ENCODE data around the gene CYB561D1.

CYB561D1 gene

DNA sequence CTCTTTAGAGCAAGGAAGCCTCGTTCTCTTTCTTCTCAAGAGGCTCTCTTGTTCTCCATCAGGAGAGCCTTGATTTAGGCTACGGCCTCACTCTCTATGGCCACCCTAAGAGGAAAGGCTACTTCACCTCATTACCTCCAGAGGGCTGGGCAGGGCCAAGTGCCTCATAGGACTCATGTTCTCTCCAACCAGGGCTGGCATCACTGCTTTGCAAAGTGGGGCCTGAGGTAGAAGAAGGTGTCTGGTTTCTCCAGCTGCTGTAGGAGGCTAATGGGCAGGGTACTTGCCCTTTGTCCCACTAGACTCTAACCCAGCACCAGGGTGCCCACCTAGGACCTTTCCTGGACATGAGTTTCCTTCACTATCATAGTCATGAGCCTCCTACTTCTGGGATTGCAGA is 12.2 kb upstream of the CYB561D1 start:
- DNase-seq, result no peak

DNA sequence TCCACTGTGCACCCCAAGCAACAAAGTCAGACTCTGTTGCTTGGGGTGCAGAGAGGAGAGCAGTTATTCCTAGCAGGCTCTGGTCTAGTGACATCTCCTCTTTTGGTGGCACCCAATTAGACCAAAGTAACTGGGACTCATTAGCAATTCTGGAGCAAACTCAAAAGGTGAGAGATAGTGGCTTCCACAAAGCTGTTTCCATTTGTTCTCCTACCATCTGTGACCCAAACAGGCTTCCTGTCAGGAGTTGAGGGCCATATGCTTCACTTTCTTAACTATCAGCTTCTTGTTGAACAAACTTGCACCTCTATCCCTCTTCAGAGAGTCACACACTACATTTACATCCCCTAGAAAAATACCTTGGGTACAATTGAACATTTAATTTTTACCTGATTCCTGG is 11.7 kb upstream of the CYB561D1 start:
- DNase-seq, result peak; percentile 8 to 56

DNA sequence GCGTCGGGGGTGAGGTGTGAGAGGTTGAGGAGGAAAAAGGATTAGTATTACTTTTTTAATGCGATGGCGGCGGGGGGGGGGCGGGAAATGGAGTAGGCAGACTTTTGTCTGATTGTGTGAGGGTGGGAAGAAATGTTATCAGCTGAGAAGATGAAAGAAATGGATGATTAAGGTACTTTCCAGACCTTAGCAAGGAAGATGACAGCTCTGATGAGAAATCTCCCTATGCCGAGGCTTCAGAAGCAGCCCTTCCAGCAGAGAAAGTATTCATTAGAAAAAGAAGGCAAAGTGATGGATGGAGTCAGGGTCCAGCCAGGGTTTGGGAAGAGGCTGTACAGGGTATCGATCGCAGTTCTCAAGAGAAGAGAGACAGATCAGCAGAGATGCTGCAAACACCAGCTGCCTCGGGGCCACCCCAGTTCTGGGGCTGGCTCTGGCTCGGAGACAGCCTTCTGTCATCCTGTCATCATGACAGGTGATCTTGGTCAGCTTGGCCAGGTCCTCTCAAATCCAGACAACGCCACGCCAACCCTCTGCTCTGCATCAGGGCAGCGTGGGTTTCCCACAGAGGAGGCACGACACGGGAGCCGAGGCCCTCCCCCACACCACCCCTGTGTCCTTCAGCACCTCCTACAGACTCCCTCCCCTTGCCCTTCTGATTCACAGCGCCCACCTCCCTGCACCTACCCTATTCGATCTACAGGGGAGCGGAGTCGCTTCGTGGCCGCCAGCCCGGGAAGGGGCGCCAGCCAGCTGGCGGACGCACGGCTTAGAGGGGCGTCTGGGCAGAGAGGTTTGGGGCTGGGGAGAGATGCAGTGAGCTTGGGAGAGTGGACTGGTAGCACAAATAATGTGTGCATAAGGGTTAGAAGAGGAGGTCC is 10.9 kb upstream of the CYB561D1 start:
- peak; percentile 55 to 88 for DNase-seq

DNA sequence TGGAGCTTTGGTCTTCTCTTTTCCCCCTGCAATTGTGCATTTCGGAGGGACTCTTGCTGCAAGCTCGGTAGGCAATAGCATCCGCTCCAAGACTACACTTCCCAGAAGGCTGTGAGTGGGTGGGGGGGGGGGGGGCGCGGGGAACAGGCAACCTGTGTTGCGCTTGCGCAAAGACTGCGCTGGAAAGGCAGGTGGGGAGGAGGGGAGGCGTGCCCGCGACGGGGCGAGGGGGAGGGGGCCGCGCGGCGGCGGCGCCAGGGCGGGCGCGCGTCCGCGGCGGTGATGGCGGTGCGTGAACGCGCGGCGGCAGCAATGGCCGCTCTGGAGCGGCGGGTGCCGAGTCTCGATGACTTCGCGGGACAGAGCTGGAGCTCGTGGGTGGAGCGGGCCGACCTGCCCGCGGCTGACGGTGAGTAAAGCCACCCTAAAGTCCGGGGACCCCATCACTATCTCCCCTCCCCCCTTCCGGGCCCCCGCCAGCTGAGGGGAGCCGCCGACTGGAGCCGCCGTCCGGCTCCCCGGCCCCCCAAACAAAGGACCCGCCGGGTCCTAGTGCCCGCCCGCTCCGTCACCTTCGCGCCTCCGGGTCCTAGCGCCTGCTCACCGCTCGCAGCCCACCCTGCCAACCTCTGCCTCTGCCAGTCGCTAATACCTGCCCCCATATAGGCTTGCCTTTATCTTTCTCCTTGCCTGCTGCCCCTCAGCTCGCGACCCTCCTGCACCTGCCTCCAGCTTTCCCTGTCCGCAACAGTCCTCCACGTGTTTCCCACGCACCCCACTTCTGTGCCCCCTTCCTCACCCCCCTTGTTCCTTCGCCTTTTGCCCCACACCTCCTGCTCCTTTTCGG is 10.0 kb upstream of the CYB561D1 start, which contains the start of gene ATXN7L2:
ATXN7L2 (plus strand) TSS at position 234 of the 847 bp plus-strand sequence; CDS start at position 283, 49 bp downstream.
- DNase-seq, result peak; percentile 73 to 88

DNA sequence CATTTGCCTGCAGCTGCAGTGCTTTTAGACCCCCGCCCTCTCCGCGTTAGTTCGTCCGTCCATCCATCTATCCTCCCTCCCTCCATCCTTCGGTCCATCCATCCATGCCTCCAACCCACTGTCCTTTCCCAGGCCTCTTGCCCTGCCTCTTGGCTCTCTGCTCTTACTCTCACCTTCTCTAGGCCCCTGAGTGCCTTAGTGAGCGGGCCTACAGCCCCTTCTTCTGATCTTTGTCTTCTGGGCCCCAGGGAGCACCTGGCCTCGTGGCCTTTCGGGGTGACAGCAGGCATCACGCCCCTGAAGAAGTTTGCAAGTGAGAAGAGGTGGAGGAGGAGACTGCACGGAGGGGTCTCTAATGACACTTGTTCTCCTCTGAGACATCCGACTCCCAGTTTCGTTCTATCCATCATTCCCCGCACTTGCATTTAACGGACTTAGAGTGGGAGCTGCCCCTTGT is 9.3 kb upstream of the CYB561D1 start:
- DNase-seq, result no peak

DNA sequence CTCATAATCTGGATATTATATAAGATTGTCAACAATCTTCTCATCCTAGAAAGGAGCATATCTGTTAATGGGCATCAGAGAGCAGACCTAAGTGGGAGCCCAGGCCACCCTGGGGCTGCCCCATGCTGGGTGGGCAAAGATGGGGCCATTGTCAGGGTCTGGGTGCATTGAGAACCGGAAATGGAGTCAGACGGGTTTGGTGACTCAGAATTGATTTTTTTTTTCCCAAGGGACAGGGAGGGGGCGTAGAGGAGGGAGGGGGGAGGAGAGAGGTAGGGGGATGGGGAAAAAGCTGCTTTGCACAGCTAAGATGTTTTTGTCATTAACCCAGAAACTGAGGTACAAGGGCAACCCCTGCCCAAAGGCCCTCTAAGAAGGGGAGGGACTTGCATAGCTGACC is 8.9 kb upstream of the CYB561D1 start:
- no peak for DNase-seq

DNA sequence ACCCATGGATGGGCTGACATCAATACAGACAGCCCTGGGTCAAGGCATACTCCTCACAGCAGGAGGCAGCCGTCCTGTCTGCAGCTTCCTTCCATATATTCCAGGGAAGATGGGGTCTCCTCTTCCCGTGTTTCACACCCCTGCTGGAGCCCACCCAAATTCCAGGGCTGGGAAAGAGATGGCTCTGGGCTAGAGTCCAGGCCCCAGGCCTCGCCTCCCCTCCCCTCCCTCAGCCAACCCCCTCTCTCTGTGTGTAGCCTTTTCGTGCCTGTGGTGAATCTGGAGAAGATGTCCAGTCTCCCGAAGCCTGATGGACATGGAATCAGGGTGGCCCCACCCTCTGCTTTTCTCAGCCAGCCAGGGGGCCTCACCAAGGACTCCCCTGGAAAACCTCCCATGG is 6.6 kb upstream of the CYB561D1 start:
- no peak for DNase-seq

DNA sequence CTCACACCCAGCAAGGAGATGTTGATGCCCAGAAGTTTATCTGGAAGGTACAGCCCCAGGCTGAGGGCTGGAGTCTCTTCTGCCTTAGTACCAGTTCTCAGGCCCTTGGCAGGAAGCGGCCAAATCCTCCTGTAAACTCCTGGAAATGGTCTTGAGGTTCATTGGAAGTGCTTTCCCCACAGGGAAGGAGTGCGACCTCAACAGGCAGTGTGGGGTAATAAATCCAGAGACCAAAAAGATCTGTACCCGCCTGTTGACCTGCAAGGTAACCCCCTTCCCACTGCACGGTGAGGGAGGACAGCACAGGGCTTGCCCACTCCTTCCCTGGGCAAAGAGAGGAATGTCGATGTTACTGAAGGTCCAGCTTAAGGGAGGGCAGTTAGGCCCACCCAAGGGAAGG is 5.7 kb upstream of the CYB561D1 start:
- no peak for DNase-seq

DNA sequence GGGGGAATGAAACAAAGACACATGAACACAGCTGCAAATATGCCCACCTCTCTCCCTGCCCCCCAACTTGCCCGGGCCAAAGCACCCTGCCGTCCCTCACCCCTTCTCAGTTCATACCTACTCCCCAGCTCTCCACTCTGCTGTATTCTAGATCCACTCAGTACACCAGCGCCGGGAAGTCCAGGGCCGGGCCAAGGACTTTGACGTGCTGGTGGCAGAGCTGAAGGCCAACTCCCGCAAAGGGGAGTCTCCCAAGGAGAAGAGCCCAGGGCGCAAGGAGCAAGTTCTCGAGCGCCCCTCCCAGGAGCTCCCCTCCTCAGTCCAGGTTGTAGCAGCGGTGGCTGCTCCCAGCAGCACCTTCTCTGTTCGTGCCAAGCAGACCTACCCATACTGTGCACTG is 5.2 kb upstream of the CYB561D1 start:
- DNase-seq, result no peak

DNA sequence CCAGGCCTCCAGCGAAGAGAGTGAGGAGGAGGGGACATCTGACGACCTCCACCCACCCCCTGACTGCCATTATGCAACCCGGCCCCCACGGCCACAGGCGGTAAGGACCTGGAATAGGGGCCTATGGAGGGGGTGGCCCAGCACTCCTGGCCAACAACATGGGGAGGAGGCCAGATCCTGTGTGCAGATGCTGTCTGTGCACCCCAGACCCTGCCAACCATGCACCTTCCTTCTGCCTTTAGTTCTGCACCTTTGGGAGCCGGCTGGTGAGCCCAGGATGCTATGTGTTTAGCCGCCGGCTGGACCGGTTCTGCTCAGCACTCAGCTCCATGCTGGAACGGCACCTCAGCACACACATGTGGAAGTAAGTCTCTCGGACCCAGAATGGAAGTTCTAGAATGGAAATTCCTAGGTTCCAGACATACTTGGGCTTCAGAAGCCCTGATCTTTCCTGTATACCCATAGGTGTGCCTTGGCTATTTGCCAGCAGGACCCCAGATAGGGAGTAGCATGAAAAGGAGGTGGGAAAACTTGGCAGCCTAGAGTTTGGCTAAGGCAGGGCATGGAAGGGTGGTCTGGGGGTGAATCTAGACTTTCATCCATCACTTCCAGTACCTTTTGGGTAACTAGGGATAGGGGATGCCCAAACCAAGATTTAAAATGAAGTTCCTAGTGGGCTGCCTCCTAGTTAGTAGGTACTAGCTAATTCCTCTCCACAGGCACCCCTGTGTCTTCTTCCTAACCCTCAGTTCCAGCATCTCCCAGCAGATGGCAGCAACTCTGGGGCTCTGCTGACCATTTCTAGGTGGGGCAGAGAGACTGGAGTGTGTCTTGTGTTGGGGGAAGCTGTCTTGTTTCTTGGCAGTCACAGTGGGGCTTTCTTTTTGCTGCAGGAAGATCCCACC is 3.6 kb upstream of the CYB561D1 start:
- DNase-seq, result peak; percentile 22 to 55

DNA sequence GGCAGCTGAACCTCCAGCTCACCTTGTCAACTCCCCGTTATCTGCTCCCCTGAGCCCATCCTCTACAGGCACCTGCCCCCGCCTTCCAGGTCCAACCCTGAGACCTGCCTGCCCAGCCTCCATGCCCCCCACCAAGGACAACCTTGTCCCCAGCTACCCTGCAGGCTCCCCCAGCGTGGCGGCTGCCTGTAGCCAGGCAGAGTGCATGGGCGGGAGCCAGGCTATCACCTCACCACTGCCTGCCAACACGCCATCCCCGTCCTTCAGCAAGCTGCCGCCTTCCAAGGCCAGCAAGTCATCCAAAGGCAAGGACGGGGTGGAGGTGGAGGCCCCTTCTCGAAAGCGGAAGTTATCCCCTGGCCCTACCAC is 3.0 kb upstream of the CYB561D1 start:
- DNase-seq, result no peak

DNA sequence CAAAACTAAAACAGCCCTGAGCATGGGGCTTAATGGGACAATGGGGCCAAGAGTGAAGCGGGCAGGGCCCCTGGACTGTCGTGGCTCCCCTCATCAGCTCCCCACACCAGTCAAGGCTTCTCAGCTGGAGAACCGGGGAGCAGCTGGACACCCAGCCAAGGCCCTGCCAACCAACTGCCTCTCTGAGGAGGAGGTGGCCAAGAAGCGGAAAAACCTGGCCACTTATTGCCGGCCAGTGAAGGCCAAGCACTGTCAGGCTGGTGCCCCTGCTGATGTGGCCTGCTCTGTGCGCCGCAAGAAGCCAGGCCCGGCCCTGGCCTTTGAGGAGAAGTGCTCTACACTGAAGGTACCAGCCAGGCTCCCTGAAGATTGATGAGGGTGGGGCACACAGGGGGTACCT is 2.5 kb upstream of the CYB561D1 start:
- no peak for DNase-seq

DNA sequence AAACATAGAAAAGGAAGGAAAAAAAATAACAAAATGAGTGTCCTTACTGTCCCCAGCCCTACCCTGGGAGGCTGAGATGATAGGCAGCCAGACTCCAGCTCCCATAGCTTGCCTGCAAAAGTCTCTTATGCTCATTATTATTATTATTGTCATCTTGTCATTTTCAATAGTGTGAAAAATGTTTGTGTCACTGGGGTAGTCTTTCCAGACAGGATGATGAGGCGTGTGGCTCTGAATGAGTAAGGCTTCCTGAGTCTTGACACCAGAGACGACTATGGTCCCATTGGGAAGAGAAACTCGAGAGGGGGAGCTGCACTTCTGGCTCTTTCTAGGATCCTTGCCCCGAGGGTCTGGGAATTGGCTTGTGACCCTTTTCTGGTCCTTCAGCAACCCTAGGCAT is 1.1 kb upstream of the CYB561D1 start:
- DNase-seq, result no peak

DNA sequence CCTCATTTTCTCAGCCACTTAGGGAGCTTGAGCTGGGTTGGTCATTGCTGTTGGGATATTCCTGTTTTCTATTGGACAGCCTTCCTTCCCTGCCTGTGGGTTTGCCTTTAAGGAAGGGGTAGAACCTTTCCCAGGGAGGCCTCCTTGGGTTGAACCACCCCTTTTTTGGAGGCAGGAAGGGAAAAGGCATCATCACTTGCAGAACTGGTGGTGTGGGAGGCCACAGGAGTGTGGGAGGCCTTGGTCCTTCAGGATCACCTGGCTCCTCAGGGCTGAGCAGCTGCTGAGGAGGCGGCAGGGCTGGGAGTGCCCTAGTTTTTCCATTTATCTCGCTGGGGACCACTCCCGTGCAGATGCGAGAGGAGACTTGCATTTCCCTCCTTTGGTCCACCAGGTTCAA is 667 bp upstream of the CYB561D1 start:
- DNase-seq, result no peak

DNA sequence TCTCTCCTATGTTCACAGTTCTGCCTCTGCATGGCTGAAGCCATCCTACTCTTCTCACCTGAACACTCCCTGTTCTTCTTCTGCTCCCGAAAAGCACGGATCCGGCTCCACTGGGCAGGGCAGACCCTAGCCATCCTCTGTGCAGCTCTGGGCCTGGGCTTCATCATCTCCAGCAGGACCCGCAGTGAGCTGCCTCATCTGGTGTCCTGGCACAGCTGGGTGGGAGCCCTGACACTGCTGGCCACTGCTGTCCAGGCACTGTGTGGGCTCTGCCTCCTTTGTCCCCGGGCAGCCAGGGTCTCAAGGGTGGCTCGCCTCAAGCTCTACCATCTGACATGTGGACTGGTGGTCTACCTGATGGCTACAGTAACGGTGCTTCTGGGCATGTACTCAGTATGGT is 1.8 kb downstream of the CYB561D1 start:
- DNase-seq, result no peak

DNA sequence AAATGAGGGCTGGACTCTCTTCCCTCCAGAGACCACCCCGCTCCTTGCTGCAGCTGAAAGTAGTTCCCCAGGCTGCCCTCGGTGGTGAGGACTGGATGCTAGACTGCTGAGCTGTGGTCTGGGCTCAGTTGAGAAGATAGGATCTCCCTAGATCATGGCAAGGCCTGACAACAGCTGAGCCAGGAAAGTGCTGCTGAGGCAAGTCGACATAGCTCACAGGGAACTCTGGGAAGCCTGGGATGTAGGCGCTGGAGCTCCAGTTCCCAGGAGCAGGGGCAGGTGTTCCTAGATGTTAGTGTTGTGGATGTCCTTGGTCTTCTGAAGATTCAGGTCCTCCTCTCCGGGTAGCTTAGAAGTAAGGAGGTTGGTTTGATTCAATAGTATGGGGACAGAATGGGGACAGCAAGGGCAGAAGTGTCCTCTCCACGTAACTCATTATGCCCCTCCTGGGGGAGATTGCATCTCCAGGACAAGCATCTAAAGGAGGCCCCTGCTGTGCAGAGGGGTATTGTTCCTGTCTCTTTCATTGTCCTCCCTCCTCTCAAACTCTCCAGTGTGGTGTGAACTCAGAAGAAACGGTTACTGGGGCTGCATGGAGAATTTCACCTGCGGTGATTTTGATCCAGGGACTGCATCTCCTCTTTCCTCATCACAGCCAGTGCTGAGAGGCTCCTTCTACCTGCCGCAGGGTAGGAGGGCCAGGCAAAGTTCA is 3.7 kb downstream of the CYB561D1 start:
- DNase-seq, result no peak

DNA sequence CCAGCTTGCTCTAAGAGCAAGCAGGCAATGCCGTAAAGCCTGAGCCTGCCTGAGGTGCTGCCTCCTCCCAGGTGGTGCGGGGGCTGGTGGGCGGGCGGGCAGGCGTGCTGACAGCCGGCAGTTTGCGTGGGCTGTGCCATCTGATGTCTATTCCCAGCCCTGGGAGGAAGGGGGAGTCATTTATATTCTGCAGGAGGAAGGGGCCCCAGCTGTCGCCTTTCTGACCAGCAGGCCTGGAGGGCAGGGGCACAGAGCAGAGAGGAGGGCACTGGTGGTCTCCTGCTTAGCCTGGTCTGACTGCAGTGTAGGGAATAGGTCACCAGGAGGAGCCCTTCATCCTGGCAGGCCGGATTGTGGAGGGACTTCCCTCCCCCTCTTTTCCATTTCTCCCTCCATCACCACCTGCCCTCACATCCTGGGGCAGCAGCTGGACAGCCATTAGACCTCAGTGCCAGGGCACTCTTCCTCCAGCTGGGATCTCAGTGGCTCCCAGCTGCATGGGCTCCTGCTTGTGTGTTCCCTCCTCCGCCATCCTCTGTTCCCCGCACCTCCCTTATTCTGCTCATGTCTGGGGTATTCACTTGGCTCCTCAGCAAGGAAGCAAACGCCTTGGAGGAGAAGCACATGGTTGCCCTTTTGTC is 4.4 kb downstream of the CYB561D1 start:
- peak; percentile 90 to 93 for DNase-seq

DNA sequence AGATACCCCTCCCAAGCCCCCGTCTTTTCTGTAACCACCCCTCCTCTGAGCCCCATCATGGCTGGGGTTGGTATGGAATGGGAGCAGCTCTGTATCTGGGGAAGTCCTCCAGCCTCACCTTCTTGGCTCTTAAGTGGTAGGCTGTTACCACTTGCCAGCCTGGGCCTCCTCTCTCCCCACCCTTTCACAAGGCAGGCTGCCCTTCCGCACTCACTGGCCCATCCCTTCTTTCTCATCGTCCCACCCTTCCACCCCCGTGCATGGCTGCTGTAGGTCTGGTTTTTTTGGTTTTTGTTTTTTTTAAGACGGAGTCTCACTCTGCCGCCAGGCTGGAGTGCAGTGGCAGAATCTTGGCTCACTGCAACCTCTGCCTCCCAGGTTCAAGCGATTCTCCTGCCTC is 5.2 kb downstream of the CYB561D1 start:
- DNase-seq, result peak in 1 of 2 experiments; percentile 38

DNA sequence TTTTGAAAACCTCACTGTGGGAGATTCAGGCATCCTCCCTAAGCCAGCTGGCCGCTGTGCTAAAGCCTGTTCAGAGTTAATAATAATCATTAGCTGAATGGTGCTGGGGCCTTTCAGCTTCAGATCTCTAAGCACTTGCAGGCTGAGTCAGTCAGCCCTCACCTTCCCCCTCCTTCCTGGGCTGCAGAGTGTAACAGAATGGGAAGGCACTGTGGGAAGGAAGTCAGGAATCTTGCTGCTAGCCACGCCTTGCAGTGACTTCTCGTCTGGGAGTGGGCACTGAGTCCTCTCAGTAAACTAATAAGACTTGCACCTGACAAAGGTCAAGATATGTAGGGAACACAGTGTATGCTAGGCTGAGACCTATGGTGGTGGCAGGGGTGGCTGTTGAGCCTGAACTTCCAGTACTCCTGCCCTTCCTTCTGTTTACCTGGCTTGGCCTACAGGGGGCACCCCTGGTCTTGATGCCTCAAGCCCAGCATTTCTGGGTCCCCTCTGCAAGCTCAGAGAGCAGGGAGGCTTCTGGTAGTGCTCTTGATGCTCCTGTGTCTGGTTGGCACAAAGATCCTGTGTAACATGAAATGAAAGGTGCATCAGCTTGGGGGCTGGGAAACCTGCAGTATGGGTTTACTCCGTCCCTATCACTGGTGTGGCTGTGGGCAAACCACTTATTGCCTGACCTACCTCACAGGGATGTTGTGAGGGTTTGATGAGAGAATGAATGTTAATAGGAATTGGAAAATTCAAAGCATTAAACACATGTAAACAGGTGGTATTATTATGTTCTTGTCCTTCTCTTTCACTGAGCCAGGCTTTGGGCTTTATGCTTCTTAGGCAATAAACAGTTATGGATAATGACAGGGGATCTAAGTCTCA is 6.0 kb downstream of the CYB561D1 start:
- peak in 1 of 2 experiments; percentile 64 for DNase-seq

DNA sequence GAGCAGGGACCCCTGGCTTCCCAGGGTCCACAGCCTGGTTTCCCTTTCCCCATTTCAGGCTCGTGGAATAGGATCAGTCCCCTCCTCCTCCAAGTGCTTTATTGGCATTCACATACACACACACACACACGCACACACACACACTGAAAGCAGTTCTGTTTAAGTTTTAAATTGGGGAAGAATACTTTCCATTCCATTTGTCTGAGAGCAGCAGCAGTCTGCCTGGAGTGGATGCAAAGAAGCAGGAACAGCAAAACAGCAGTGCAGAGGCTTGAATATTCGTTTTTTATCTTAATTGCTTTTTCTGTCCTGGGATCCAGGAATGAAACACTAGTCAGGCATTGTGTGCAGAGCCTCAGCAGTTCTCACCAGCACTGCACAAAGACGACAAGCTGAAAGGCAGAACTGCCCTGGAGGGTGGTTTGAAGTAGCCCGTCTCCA is 7.1 kb downstream of the CYB561D1 start:
- no peak for DNase-seq

Measured in NCI-H524 (cell line).